GM19452 (cell line): ENCODE results near the gene UBL4A.

ENCODE experiments used
- ATAC-seq: cut with Tn5 transposase; IDR thresholded peaks from one replicate; pipeline ENCODE4 v1.9.1; 2021; ENCODE audit not compliant: unreplicated experiment

The UBL4A gene

GRCh38 chrX:154440623-154441357 is 45.6 kb downstream of the UBL4A start:
- no peak for ATAC-seq

GRCh38 chrX:154439841-154440240 is 46.6 kb downstream of the UBL4A start:
- no peak for ATAC-seq

DNA sequence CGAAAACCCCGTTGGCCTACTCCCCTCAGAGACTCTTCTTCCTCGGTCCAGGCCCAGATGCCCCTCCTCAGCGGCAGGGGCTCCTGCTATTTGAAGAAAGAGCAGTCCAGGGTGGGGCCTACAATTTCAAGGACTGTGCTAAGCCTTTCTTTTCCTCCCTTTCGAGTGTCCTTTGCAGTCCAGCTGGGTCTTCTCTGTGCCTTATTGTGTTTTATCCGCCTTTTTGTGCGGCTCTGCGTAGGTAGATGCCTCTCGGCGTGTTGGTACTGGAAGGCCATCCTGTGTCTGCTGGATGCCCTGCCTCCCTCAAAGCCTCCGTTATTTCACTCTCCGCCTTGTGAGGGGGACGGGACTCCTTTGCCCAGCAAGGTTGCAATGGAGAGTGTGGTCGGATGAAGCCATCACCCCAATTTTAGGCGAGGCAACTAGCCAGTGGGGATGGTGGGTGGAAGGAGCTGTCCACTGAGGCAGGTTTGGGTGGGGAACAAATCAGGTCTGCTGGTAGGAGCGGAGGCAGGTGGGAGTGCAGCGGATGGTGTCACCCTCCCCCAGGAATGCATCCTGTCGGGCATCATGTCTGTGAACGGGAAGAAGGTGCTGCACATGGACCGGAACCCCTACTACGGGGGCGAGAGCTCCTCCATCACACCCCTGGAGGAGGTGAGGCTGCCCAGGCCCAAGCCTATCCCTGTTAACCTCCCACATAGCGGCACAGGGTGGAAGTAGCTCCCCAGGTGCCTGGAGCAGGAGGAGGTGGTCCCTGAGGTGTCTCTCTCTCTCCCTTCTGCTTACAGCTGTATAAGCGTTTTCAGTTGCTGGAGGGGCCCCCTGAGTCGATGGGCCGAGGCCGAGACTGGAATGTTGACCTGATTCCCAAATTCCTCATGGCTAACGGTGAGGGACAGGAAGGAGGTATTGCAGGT is 48.2 kb downstream of the UBL4A start:
- ATAC-seq: no peak

DNA sequence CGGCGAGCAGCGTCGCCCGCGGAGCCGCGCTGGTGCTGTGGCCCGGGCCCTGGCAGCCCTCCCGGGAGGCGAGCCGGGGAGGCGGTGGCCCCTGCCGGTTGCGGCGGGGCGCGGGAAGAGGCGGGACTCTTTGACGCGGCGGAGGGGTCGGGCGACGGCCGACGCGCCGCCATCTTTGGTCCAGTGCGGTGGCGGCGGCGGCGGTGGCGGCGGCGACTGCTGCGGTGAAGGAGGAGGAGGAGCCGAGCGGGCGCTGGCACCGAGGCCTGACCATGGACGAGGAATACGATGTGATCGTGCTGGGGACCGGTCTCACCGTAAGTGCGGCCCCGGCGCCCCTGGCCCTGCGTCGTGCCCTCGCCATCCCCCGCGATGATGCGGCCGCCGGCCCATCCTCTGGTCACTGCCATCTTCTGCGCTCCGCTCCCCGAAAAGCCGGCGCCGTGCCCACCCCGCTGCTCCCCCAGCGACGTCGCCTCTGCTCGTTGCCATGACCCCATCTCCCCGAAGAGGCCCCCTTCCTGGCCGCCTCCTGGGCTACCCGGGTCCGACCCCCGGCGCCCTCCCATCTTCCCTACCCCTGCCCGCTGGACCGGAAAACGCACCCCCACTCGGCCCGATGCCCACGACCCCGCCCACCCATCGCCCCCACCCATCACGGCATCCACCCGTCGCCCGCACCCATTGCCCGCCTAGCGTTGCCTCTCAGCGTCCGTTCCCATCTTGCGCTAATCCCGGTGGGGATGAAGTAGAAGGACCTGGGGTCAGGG is 49.2 kb downstream of the UBL4A start, which contains the start of gene GDI1:
Gene GDI1 (plus strand): TSS at position 172 of the 770 bp plus-strand sequence. CDS start 101 bp downstream, at position 273.
- ATAC-seq: no peak

DNA sequence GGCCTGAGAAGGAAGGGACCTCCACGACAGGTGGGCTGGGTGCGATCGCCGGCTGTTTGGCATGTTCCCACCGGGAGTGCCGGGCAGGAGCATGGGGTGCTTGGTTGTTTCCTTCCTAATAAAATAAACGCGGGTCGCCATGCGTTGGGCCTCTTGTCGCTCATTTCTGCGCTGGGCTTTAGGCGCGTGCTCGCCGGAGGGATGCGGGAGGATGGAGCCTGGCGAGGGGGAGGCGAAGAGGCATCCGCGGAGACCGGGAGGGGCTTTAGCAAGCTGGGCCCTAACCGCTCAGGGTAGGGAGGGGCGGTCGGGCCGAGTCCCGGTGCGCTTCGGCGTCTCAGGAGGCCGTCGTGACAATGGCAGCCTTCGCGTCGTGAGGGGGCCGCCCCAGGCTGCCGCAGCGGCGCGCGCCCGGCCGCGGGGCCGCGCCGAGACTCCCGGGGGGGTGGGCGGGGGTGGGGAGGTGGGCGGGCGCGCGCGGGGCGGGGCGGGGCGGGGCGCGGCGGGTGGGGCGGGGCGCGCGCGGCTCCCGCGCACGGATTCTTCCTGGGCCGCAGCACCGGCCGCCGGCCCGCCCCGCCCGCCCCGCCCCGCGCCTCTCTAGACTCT is 49.9 kb downstream of the UBL4A start:
- no peak for ATAC-seq

DNA sequence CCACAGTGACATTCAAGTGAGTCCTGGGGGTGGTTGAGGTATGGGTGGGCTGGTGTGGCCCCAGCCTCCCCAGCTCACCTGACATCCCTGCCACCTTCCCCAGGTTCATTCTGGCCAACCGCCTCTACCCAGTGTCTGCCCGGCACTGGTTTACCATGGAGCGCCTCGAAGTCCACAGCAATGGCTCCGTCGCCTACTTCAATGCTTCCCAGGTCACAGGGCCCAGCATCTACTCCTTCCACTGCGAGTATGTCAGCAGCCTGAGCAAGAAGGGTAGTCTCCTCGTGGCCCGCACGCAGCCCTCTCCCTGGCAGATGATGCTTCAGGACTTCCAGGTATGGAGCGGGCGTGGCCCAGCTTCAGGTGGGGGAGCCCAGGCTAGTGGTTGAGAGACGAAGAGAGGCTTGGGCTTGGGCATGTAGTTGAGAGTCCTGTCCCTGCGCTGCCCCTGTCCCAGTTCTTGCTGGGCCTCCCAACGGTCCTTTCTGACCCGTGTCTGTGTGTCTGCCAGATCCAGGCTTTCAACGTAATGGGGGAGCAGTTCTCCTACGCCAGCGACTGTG is 51.2 kb downstream of the UBL4A start:
- no peak for ATAC-seq

- ATAC-seq: no peak
Observed at GRCh38 chrX:154434394-154435168, 51.8 kb downstream of the UBL4A start.
